GM21528 (cell line): ENCODE data around the gene RPL13.

Experiments
- ATAC-seq: cut with Tn5 transposase; IDR thresholded peaks from one replicate; pipeline ENCODE4 v1.9.1; 2021; ENCODE audit warnings: mild to moderate bottlenecking, moderate library complexity; ENCODE audit not compliant: unreplicated experiment, low FRiP score

The RPL13 gene

GRCh38 chr16:89595330-89596060 is 35.0 kb downstream of the RPL13 start:
- no peak for ATAC-seq

DNA sequence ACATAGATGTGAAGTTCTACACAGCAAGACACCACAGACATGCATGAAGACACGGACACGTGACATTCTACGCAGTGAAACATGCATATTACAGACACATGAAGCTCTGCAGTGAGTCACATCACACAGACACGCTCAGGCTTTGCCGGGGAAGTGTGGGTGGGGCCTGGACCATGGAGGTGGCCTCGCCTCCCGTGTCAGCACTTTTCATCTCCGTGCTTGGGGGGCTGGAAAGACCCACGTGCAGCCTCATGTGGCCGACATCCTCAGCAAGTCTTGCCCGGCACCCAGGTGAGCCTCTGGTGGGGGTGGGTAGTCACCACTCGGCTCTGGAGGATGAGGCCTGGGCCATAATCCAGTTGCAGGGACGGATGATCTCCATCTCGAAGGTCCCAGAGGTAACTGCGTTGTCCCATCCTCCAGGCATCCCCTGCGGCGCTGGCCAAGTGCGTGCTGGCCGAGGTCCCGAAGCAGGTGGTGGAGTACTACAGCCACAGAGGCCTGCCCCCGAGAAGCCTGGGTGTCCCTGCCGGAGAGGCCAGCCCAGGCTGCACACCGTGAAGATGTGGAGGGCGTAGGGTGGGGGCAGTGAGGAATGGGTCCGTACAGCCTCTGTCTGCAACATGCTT is 35.7 kb downstream of the RPL13 start:
- no peak for ATAC-seq

- ATAC-seq, result no peak
These were observed 36.6 kb downstream of the RPL13 start for GRCh38 chr16:89596957-89597649.

DNA sequence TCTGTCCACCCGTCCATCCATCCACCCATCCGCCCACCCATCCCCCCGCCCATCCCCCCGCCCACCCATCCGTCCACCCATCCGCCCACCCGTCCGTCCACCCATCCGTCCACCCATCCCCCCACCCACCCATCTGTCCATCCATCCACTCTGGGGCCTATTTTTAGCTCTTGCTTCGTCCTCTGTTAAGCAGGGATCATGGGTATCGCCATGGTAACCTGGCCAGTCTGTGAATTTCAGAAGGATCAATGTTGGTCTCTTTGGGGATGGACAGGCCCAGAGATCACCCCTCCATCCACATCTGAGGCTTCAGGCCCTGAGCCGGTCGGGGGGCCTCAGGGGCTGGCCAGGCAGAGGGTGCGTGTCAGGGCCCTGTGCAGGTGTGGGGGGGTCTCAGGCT is 37.7 kb downstream of the RPL13 start:
- no peak for ATAC-seq

DNA sequence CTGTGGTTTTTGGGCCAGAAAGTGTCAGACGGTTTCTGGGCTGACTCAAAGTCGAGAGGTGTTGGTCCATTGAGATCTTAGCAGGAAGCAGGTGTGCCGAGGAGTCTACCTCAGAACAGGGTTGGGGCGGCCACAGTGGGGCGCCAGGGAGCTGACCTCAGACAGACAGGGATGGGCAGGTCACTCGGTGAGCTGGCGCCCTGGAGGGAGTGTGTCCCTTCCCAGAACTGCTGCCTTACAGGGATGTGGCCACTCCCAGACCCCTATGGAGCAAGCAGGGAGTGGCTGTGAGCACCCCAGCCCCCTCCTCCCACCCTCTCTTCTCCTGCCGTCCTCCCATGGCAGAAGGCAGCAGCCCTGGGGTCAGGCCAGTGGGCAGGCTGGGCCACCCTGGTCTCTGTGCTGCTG is 39.0 kb downstream of the RPL13 start:
- ATAC-seq, result no peak

- ATAC-seq, result no peak
These were observed 39.4 kb downstream of the RPL13 start for GRCh38 chr16:89599902-89600301.

DNA sequence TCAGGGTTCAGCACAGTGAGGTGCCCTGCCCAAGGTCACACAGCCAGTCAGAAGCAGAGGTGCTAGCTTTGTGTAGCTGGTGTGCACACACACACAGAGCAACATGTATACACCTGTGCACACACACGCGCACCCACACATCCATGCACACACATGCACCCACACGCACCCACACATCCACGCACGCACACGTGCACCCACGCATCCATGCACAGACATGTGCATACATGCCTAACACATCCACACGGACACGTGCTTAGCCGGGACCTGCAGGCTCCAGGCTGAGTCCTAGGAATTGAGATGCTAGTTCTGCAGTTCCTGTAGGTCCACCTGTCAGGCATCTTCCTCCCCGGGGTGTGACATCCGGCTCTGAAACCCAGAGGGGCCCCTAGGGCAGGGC is 39.9 kb downstream of the RPL13 start:
- no peak for ATAC-seq

DNA sequence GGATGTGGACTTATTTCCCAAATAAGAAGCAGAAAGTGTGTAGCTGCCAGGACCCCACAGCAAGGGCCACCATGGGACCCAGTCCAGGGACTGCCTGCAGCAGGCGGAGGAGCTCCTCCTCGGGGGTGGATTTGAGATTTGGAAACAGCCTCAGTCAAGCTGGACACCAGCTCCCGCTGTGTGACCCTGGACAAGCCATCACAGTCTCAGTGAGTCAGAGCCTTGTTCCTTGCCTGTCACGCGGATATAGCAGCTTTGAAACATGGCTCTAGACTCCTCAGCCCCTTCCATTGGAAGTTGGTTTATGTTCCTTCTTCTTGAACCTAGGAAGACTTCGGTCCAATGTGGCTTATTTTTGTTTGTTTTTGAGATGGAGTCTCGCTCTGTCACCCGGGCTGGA is 40.5 kb downstream of the RPL13 start:
- no peak for ATAC-seq

GRCh38 chr16:89601906-89602272 is 41.4 kb downstream of the RPL13 start:
- ATAC-seq, result no peak

DNA sequence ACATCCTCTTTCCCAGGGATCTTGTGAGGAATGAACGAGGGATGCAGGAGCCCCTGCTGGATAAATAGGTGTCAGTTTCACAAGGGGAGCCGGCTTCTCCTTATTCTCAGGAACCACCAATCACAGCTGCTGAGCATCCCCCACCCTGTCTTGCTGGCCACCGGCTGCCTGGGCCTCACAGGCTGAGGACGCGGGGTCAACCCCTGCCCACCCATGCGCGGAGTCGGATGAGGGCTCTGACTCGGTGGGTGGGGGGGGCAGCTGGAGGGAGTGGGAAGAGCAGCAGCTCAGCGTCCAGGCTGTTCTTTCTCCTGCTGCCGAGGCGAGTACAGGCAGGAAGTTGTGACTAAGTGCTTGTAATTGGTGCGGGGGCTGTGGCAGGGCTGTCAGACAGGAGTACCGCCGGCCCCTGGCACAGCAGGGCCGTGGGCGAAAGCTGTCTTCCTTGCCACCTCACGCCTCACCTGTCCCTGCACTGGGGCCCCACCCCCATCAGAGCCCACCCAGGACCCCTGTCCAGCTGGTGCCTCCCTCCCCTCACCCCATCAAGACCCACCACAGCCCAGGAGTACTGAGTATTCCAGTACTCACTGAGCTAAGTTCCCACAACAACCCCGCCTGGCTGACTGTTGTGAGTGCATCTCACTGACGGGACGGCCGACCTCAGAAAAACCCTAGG is 41.9 kb downstream of the RPL13 start:
- no peak for ATAC-seq

DNA sequence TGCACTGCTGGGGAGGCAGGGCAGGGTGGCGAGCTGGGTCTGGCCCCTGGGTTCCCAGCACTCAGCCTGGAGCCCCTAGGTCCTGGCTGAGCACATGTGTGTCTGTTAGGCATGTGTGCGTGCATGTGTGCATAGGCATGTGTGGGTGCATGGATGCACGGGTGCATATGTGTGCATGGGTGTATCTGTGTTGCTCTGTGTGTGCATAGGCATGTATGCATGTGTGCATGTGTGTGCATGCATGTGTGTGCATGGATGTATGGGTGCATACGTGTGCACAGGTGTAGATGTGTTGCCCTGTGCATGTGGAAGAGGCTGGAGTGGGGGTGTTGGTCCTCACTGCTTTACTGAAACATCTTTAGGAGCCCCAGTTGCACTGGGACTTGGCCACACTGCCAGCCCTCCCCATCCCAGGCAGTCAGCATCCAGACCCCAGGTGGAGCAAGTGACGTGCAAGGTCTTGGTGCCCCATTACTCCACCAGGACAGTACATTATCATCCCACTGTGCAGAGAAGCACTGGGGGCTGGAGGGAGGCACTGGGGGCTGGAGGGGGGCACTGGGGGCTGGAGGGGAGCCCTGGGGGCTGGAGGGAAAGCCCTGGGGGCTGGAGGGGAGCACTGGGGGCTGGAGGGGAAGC is 42.6 kb downstream of the RPL13 start:
- no peak for ATAC-seq

- no peak for ATAC-seq
These were observed 44.3 kb downstream of the RPL13 start for GRCh38 chr16:89604764-89605163.

- no peak for ATAC-seq
These were observed 44.9 kb downstream of the RPL13 start for GRCh38 chr16:89605186-89605970.

GRCh38 chr16:89606006-89606405 is 45.5 kb downstream of the RPL13 start:
- ATAC-seq, result no peak

DNA sequence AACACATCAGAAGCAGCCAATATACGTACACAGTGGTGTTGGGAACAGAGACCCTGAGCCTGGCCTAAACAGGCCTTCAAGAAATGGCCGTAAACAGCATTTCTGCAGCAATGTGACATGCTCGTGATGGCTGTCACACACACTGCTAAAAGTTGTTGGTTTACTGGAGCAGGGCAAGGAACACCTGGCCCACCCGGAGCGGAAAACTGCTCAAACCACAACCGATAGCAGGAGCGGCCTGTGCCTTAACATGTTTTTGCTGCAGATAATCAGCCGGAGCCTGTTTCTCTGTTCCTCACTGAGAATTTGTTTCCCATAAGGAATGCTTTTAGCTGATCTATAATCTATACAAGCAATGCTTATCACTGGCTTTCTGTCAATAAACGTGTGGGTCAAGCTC is 47.0 kb downstream of the RPL13 start:
- no peak for ATAC-seq

GRCh38 chr16:89607937-89608740 is 47.7 kb downstream of the RPL13 start:
- ATAC-seq, result no peak

- no peak for ATAC-seq
These were observed 49.6 kb downstream of the RPL13 start for GRCh38 chr16:89610108-89610453.

- no peak for ATAC-seq
These were observed 52.1 kb downstream of the RPL13 start for GRCh38 chr16:89612415-89613166.
